PC-9 (cell line): ENCODE measurements around the gene DUS2. TPM values are rescaled to one million over a fixed set of nuclear protein-coding genes. Genes with fewer than 3 reads are reported as not detected.

Source experiments
- BruUV-seq: library from RNA; stranded (reverse); fragments of 400-500 nt; replicated peaks from 2 replicates; lab custom pipeline; 2021; lab: Mats Ljungman, UMichigan
- CTCF ChIA-PET: fragments of 300-600 bp; sonication (Branson Sonifier 250); formaldehyde crosslinking; loops from one replicate; lab custom pipeline; 2022; ENCODE audit warnings: antibody characterized with exemption; lab: Charles Lee
- POLR2A ChIA-PET: fragments of 300-600 bp; sonication (Branson Sonifier 250); formaldehyde crosslinking; loops from one replicate; lab custom pipeline; 2022; ENCODE audit warnings: antibody characterized with exemption; ENCODE audit not compliant: unreplicated experiment; lab: Charles Lee
- DNase-seq, 2 experiments: peaks; one replicate each; pipeline versions ENCODE4 v3.0.0 to v3.0.0-alpha.2; 2015 to 2022; ENCODE audit warnings: mixed read lengths in 1 of 2
- H2AFZ ChIP-seq: fragments of 200-600 bp; sonication (generic); 2 replicates; pipeline ENCODE4 v1.8.1; 2017; ENCODE audit warnings: antibody characterized with exemption
- H3F3A ChIP-seq: fragments of 200-600 bp; sonication (generic); 2 replicates; pipeline ENCODE4 v1.8.1; 2017; ENCODE audit warnings: antibody characterized with exemption, mild to moderate bottlenecking, low read depth; ENCODE audit not compliant: insufficient read depth
- H3K27ac ChIP-seq: fragments of 200-600 bp; sonication (generic); 2 replicates; pipeline ENCODE4 v1.6.1; 2016; ENCODE audit warnings: mixed run types
- H3K27me3 ChIP-seq: fragments of 200-600 bp; sonication (generic); 2 replicates; pipeline ENCODE4 v1.6.1; 2016; ENCODE audit warnings: low read depth, mixed run types; ENCODE audit not compliant: insufficient read depth
- H3K36me3 ChIP-seq: fragments of 200-600 bp; sonication (generic); 2 replicates; pipeline ENCODE4 v1.6.1; 2016; ENCODE audit warnings: low read depth, mixed run types
- H3K4me1 ChIP-seq: fragments of 200-600 bp; sonication (generic); replicated peaks from 2 replicates; pipeline ENCODE4 v1.6.1; 2016; ENCODE audit warnings: mixed run types; ENCODE audit not compliant: insufficient read depth
- H3K4me2 ChIP-seq: fragments of 200-600 bp; sonication (generic); 2 replicates; pipeline ENCODE4 v1.6.1; 2017; ENCODE audit warnings: mixed run types
- H3K4me3 ChIP-seq: fragments of 200-600 bp; sonication (generic); 2 replicates; pipeline ENCODE4 v1.6.1; 2016; ENCODE audit warnings: mixed run types
- H3K79me2 ChIP-seq: fragments of 200-600 bp; sonication (generic); 2 replicates; pipeline ENCODE4 v1.6.1; 2017; ENCODE audit warnings: low read depth, mixed run types
- H3K9me2 ChIP-seq: fragments of 200-600 bp; sonication (generic); 2 replicates; pipeline ENCODE4 v1.8.1; 2017; ENCODE audit warnings: mild to moderate bottlenecking; ENCODE audit not compliant: insufficient read depth
- H3K9me3 ChIP-seq: fragments of 200-600 bp; sonication (generic); 2 replicates; pipeline ENCODE4 v1.8.1; 2016; ENCODE audit warnings: low read depth; ENCODE audit not compliant: insufficient read depth
- H4K20me1 ChIP-seq: fragments of 200-600 bp; sonication (generic); 2 replicates; pipeline ENCODE4 v1.8.1; 2017; ENCODE audit not compliant: insufficient read depth
- CTCF ChIP-seq: fragments of 200-600 bp; sonication (generic); conservative IDR thresholded peaks from 2 replicates; pipeline ENCODE4 v1.6.1; 2017; ENCODE audit warnings: mixed run types, antibody characterized with exemption, mild to moderate bottlenecking, moderate library complexity
- EZH2 ChIP-seq: fragments of 200-600 bp; sonication (generic); IDR thresholded peaks from 2 replicates; pipeline ENCODE4 v1.8.0; 2017; ENCODE audit warnings: antibody characterized with exemption, low read depth
- intact Hi-C: fragments of 100-400 bp; cut with micrococcal nuclease; formaldehyde crosslinking; loops from one replicate; pipeline ENCODE4 v1.10.0; 2022; ENCODE audit not compliant: unreplicated experiment
- total RNA-seq: library from RNA; stranded (reverse); gene quantifications from 2 replicates; pipeline ENCODE4 v1.2.3, GENCODE V29; 2021

Gene DUS2
- total RNA-seq, 1 experiment from 2014 or later, result 29.7 TPM

DNA sequence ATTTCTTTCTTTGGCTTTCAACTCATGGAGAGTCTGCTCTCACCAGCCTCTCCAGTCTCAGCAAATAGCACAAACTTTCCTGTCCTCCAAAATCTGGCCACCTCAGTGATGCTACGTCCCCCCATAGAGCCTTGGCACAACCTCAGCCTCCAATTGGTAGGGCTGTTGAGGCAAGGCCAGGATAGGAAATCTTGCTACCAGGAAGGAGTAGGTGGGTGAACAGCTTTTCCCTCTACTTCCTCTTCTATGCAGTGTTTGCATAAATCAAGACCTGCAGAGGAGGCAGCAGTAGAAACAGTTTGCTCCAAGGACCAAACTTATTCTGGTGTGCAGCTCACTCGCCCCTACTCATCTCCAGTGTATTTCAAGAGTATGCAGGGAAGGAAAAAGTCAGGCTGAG is 23.1 kb upstream of the DUS2 start:
- Histone ChIP-seq H3K27me3 (no peaks in the 10 kb centered on the region), H3K27ac (no peak overlapping the region), H3K4me3 (no peak overlapping the region), H3K36me3 (no peaks in the 10 kb centered on the region), H3F3A (peaks cover 5% of the 10 kb centered on the region; the same call in 1 of the 2 replicates), H3K9me2 (no peaks in the 10 kb centered on the region), H3K79me2 (no peaks in the 10 kb centered on the region), H3K9me3 (no peaks in the 10 kb centered on the region), H3K4me2 (no peak overlapping the region), H2AFZ (no peak overlapping the region), H4K20me1 (no peaks in the 10 kb centered on the region), H3K4me1 (peaks cover 4% of the 10 kb centered on the region)
- no peak for TF ChIP-seq CTCF
- no peak for TF ChIP-seq EZH2
- CTCF ChIA-PET, result no interaction called here
- POLR2A ChIA-PET, result no interaction called here
- intact Hi-C loops, result no loop called here
- BruUV-seq, result no TSS peak
- DNase-seq, result no peak

DNA sequence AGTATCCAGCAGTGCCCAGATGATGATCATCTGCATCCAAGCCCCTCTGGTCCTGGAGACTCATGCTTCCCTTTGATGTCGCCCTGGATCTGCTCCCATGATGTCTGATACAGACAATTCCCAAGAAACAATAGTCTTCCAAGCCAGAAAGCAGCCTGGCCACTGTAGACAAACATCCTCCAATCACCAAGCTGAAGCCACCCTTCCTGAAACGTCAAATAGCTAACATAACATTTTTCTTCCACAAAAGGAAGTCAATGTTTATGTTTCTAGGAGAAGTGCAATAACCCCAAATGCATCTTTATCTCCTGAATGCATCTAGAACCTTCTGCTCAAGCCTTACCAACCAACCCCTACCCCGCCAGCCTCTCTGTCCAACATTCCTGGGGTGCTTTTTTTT is 22.6 kb upstream of the DUS2 start:
- no peak overlapping the region for H3K27ac ChIP-seq
- DNase-seq, result no peak
- no peak overlapping the region for H3K4me2 ChIP-seq
- no peak overlapping the region for H2AFZ ChIP-seq
- intact Hi-C loops, result no loop called here
- H3K9me2 ChIP-seq, result no peaks in the 10 kb centered on the region
- H3K4me3 ChIP-seq, result no peak overlapping the region
- CTCF ChIA-PET, result no interaction called here
- H3K36me3 ChIP-seq, result no peaks in the 10 kb centered on the region
- POLR2A ChIA-PET, result no interaction called here
- peaks cover 10% of the 10 kb centered on the region for H3F3A ChIP-seq
- H3K9me3 ChIP-seq, result no peaks in the 10 kb centered on the region
- H3K79me2 ChIP-seq, result no peaks in the 10 kb centered on the region
- TF ChIP-seq CTCF (no peak), EZH2 (no peak)
- no TSS peak for BruUV-seq
- no peaks in the 10 kb centered on the region for H4K20me1 ChIP-seq
- H3K4me1 ChIP-seq, result peaks cover 8% of the 10 kb centered on the region
- no peaks in the 10 kb centered on the region for H3K27me3 ChIP-seq

DNA sequence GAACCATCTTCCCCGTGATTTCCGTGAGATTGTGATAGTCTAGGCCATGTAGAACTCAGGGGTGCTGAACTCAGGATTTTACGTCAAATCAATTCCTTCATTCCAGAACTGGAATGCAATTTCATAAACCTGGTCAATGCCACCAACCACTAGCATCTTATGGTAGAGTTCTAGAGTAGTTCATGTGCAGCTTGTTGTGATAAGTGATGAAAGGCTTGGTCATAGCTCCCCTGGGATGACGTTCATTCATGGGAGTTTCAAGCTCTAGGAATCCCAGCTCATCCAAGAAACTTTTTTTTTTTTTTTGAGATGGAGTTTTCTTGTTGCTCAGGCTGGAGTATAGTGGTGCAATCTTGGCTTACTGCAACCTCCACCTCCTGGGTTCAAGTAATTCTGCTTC is 20.1 kb upstream of the DUS2 start:
- Histone ChIP-seq H3K4me3 (no peak overlapping the region), H2AFZ (no peak overlapping the region), H3K9me3 (no peaks in the 10 kb centered on the region), H3K36me3 (no peaks in the 10 kb centered on the region), H3K4me1 (peaks cover 20% of the 10 kb centered on the region), H3K4me2 (no peak overlapping the region), H3K9me2 (no peaks in the 10 kb centered on the region), H3K27me3 (no peaks in the 10 kb centered on the region), H4K20me1 (no peaks in the 10 kb centered on the region), H3K79me2 (no peaks in the 10 kb centered on the region), H3K27ac (no peak overlapping the region), H3F3A (peaks cover 20% of the 10 kb centered on the region)
- no peak for DNase-seq
- BruUV-seq, result no TSS peak
- intact Hi-C loops, result no loop called here
- TF ChIP-seq CTCF (no peak), EZH2 (no peak)
- ChIA-PET POLR2A (interaction anchor here (0.7 kb wide), 1 partner anchor 980 kb away, joined by 3 read pairs; no protein-coding TSS in a partner anchor), CTCF (interaction anchor here (0.6 kb wide), 1 partner anchor 9 kb away, joined by 5 read pairs; no protein-coding TSS in a partner anchor)
